H9 (cell line): ENCODE results near the gene HMX1. TPM values are rescaled to one million over a fixed set of nuclear protein-coding genes. Genes with fewer than 3 reads are reported as not detected.

Experiments
- DNase-seq: peaks from one replicate; pipeline ENCODE4 v3.0.0-alpha.2; 2017
- H2AFZ ChIP-seq: one replicate; pipeline ENCODE4 v1.6.1; 2013; ENCODE audit warnings: mild to moderate bottlenecking, low read length, control low read depth, moderate library complexity
- H2AK5ac ChIP-seq: 2 replicates; pipeline ENCODE4 v1.6.1; 2013; ENCODE audit warnings: low read length, control low read depth, mixed read lengths; ENCODE audit not compliant: insufficient read length
- H2BK120ac ChIP-seq: one replicate; pipeline ENCODE4 v1.6.1; 2013; ENCODE audit warnings: low read depth, mild to moderate bottlenecking, low read length, control low read depth, inconsistent platforms; ENCODE audit not compliant: poor library complexity, severe bottlenecking
- H2BK12ac ChIP-seq: 2 replicates; pipeline ENCODE4 v1.6.1; 2013; ENCODE audit warnings: low read length, control low read depth, mixed read lengths, low read depth; ENCODE audit not compliant: insufficient read length
- H2BK15ac ChIP-seq: 2 replicates; pipeline ENCODE4 v1.6.1; 2013; ENCODE audit warnings: low read depth, low read length, control low read depth
- H2BK20ac ChIP-seq: one replicate; pipeline ENCODE4 v1.6.1; 2013; ENCODE audit warnings: low read depth, mild to moderate bottlenecking, low read length, control low read depth, inconsistent platforms; ENCODE audit not compliant: poor library complexity, severe bottlenecking
- H2BK5ac ChIP-seq: 2 replicates; pipeline ENCODE4 v1.6.1; 2013; ENCODE audit warnings: low read length, control low read depth, mixed read lengths; ENCODE audit not compliant: insufficient read length
- H3K14ac ChIP-seq: 2 replicates; pipeline ENCODE4 v1.6.1; 2013; ENCODE audit warnings: low read length, control low read depth; ENCODE audit not compliant: insufficient read depth
- H3K18ac ChIP-seq: 2 replicates; pipeline ENCODE4 v1.6.1; 2013; ENCODE audit warnings: low read depth, mild to moderate bottlenecking, mixed read lengths, low read length, control low read depth; ENCODE audit not compliant: insufficient read length
- H3K23ac ChIP-seq: 2 replicates; pipeline ENCODE4 v1.6.1; 2013; ENCODE audit warnings: low read length, control low read depth, mixed read lengths, low read depth; ENCODE audit not compliant: insufficient read length
- H3K23me2 ChIP-seq: 2 replicates; pipeline ENCODE4 v1.6.1; 2013; ENCODE audit warnings: low read depth, mild to moderate bottlenecking, mixed read lengths, low read length, control low read depth; ENCODE audit not compliant: insufficient read length, poor library complexity, severe bottlenecking
- H3K27ac ChIP-seq: 2 replicates; pipeline ENCODE4 v1.5.1; 2013; ENCODE audit warnings: low read length, control low read depth, mixed read lengths, low read depth; ENCODE audit not compliant: insufficient read length
- H3K27me3 ChIP-seq: 2 replicates; pipeline ENCODE4 v1.6.1; 2013; ENCODE audit warnings: low read length, control low read depth, inconsistent platforms; ENCODE audit not compliant: insufficient read depth
- H3K4ac ChIP-seq: 2 replicates; pipeline ENCODE4 v1.6.1; 2013; ENCODE audit warnings: low read depth, mild to moderate bottlenecking, control low read depth, inconsistent platforms, low read length, moderate library complexity
- H3K4me1 ChIP-seq: 2 replicates; pipeline ENCODE4 v1.6.1; 2013; ENCODE audit warnings: low read length, control low read depth, inconsistent platforms; ENCODE audit not compliant: insufficient read depth
- H3K4me2 ChIP-seq: 2 replicates; pipeline ENCODE4 v1.6.1; 2013; ENCODE audit warnings: low read length, control low read depth, mixed read lengths; ENCODE audit not compliant: insufficient read length, insufficient read depth
- H3K56ac ChIP-seq: 2 replicates; pipeline ENCODE4 v1.6.1; 2013; ENCODE audit warnings: low read depth, mild to moderate bottlenecking, mixed read lengths, low read length, control low read depth; ENCODE audit not compliant: insufficient read length
- H3K79me1 ChIP-seq: 2 replicates; pipeline ENCODE4 v1.6.1; 2013; ENCODE audit warnings: low read depth, mild to moderate bottlenecking, moderate library complexity, low read length, control low read depth, inconsistent platforms; ENCODE audit not compliant: insufficient read depth, poor library complexity, severe bottlenecking
- H3K79me2 ChIP-seq: 2 replicates; pipeline ENCODE4 v1.6.1; 2013; ENCODE audit warnings: low read length, control low read depth, inconsistent platforms; ENCODE audit not compliant: insufficient read depth
- H3K9ac ChIP-seq: 2 replicates; pipeline ENCODE4 v1.6.1; 2013; ENCODE audit warnings: low read length, control low read depth, mixed read lengths; ENCODE audit not compliant: insufficient read length; ENCODE audit errors: extremely low read depth
- H3K9me3 ChIP-seq: one replicate; pipeline ENCODE4 v1.6.1; 2013; ENCODE audit warnings: low read depth, low read length, inconsistent platforms; ENCODE audit not compliant: control insufficient read depth
- H3T11ph ChIP-seq: one replicate; pipeline ENCODE4 v1.6.1; 2013; ENCODE audit warnings: mild to moderate bottlenecking, low read length, control low read depth, inconsistent platforms
- H4K20me1 ChIP-seq: one replicate; pipeline ENCODE4 v1.6.1; 2013; ENCODE audit not compliant: control insufficient read depth, insufficient read length, insufficient read depth
- H4K5ac ChIP-seq: 2 replicates; pipeline ENCODE4 v1.6.1; 2013; ENCODE audit warnings: low read depth, mild to moderate bottlenecking, mixed read lengths, low read length, control low read depth; ENCODE audit not compliant: insufficient read length
- H4K8ac ChIP-seq: replicated peaks from 2 replicates; pipeline ENCODE4 v1.6.1; 2013; ENCODE audit warnings: low read length, control low read depth, mixed read lengths, low read depth; ENCODE audit not compliant: insufficient read length
- H4K91ac ChIP-seq: 2 replicates; pipeline ENCODE4 v1.6.1; 2013; ENCODE audit warnings: low read depth, mild to moderate bottlenecking, moderate library complexity, mixed read lengths, low read length, control low read depth; ENCODE audit not compliant: insufficient read length
- H3K27ac Mint-ChIP-seq, 3 experiments: 2 replicates in 2 of 3; 3 replicates in 1 of 3; pipeline ENCODE4 v1.8.0; 2020 to 2021; ENCODE audit warnings: mixed read lengths in 3 of 3, mild to moderate bottlenecking in 1 of 3, moderate library complexity in 1 of 3
- H3K27me3 Mint-ChIP-seq: 2 replicates; pipeline ENCODE4 v1.8.0; 2021; ENCODE audit warnings: low read depth, mild to moderate bottlenecking, moderate library complexity, mixed read lengths
- H3K36me3 Mint-ChIP-seq, 3 experiments: 2 replicates in 2 of 3; 3 replicates in 1 of 3; pipeline ENCODE4 v1.8.0; 2020 to 2021; ENCODE audit warnings: low read depth in 3 of 3, mixed read lengths in 3 of 3; ENCODE audit not compliant: insufficient read depth in 1 of 3
- H3K4me1 Mint-ChIP-seq, 2 experiments: 2 replicates each; pipeline ENCODE4 v1.8.0; 2020; ENCODE audit warnings: mixed read lengths in 2 of 2
- H3K4me3 Mint-ChIP-seq, 2 experiments: 2 replicates in 1 of 2; 3 replicates in 1 of 2; pipeline ENCODE4 v1.8.0; 2020 to 2021; ENCODE audit warnings: mild to moderate bottlenecking in 2 of 2, mixed read lengths in 2 of 2, moderate library complexity in 1 of 2
- H3K9me3 Mint-ChIP-seq, 2 experiments: 2 replicates in 1 of 2; 3 replicates in 1 of 2; pipeline ENCODE4 v1.8.0; 2020; ENCODE audit warnings: mild to moderate bottlenecking in 2 of 2, mixed read lengths in 2 of 2, moderate library complexity in 1 of 2
- WGBS: extraction: QIAGEN DNeasy Blood & Tissue Kit; methylation state at CpG from one replicate; pipeline ENCODE4 v1.1.7; 2013; ENCODE audit warnings: missing lambda C conversion rate, low lambda C conversion rate, mixed read lengths; ENCODE audit not compliant: insufficient read length; ENCODE audit errors: extremely low coverage; 5-methylcytosine and 5-hydroxymethylcytosine counted together
- total RNA-seq: library from RNA; stranded (reverse); gene quantifications from 2 replicates; pipeline ENCODE4 v1.2.1, GENCODE V29; 2021
- TF ChIP-seq, protein P1 (sequence below): fragments of 200-600 bp; sonication (generic); conservative IDR thresholded peaks from 3 replicates; pipeline ENCODE4 v1.8.0; 2021; ENCODE audit warnings: antibody characterized with exemption, mild to moderate bottlenecking

The HMX1 gene
- total RNA-seq, 1 experiment from 2014 or later = 0.26 TPM

- Histone ChIP-seq H3K27ac (no peak overlapping the region), H3K4me2 (no peak overlapping the region), H2BK120ac (no peak overlapping the region), H4K20me1 (no peaks in the 10 kb centered on the region), H3K79me2 (no peaks in the 10 kb centered on the region), H4K5ac (no peak overlapping the region), H3K23me2 (no peaks in the 10 kb centered on the region), H3K9ac (no peak overlapping the region), H2BK5ac (no peak overlapping the region), H2AK5ac (no peak overlapping the region), H3K14ac (no peak overlapping the region), H3K56ac (no peak overlapping the region), H3K23ac (no peak overlapping the region), H2BK20ac (no peak overlapping the region), H2BK12ac (no peak overlapping the region), H2BK15ac (no peak overlapping the region), H3K18ac (no peak overlapping the region), H3T11ph (no peak overlapping the region), H3K27me3 (no peaks in the 10 kb centered on the region), H4K8ac (no peak overlapping the region), H2AFZ (no peak overlapping the region), H3K9me3 (no peaks in the 10 kb centered on the region), H3K4me1 (no peaks in the 10 kb centered on the region), H3K79me1 (no peaks in the 10 kb centered on the region), H3K4ac (no peak overlapping the region), H4K91ac (no peak overlapping the region)
- no peak overlapping the region for H3K27ac Mint-ChIP-seq
- DNase-seq = no peak
- WGBS = no CpG with 5 or more reads among the region's 3 CpGs
- H3K36me3 Mint-ChIP-seq = no peaks in the 10 kb centered on the region
- peaks cover 0 to 5% of the 10 kb centered on the region in 2 experiments; a peak in 4 of 5 replicates for H3K9me3 Mint-ChIP-seq
- H3K4me1 Mint-ChIP-seq = peaks cover 0 to 7% of the 10 kb centered on the region in 2 experiments; a peak in 3 of 4 replicates
- peaks cover 37% of the 10 kb centered on the region for H3K27me3 Mint-ChIP-seq
- H3K4me3 Mint-ChIP-seq = no peak overlapping the region
- TF ChIP-seq, protein P1, sequence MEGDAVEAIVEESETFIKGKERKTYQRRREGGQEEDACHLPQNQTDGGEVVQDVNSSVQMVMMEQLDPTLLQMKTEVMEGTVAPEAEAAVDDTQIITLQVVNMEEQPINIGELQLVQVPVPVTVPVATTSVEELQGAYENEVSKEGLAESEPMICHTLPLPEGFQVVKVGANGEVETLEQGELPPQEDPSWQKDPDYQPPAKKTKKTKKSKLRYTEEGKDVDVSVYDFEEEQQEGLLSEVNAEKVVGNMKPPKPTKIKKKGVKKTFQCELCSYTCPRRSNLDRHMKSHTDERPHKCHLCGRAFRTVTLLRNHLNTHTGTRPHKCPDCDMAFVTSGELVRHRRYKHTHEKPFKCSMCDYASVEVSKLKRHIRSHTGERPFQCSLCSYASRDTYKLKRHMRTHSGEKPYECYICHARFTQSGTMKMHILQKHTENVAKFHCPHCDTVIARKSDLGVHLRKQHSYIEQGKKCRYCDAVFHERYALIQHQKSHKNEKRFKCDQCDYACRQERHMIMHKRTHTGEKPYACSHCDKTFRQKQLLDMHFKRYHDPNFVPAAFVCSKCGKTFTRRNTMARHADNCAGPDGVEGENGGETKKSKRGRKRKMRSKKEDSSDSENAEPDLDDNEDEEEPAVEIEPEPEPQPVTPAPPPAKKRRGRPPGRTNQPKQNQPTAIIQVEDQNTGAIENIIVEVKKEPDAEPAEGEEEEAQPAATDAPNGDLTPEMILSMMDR = no peak
Measured at GRCh38 chr4:8843597-8843996, 28.0 kb downstream of the HMX1 start.
